ENCODE data around the gene PTPRN2. TPM values are rescaled to one million over a fixed set of nuclear protein-coding genes. Genes with fewer than 3 reads are reported as not detected.

Gene PTPRN2
- total RNA-seq, 1 donor = 0.09 TPM

GRCh38 chr7:157824819-157825121 is 762.9 kb downstream of the PTPRN2 start:
- no peak for DNase-seq (ENCODE audit: low read depth)
- H3K4me3 ChIP-seq (ENCODE audit: low read depth, low read length) = no peak overlapping the region
- no peak for TF ChIP-seq CTCF (IDR thresholded peaks at IDR 0.05; ENCODE audit: insufficient read depth, low read length)

GRCh38 chr7:157824011-157824818 is 763.4 kb downstream of the PTPRN2 start:
- H3K4me3 ChIP-seq (ENCODE audit: low read depth, low read length) = no peak overlapping the region
- TF ChIP-seq CTCF (IDR thresholded peaks at IDR 0.05; ENCODE audit: insufficient read depth, low read length) = no peak
- no peak for DNase-seq (ENCODE audit: low read depth)

GRCh38 chr7:157822688-157823031 is 765.0 kb downstream of the PTPRN2 start:
- no peak for DNase-seq (ENCODE audit: low read depth)
- H3K4me3 ChIP-seq (ENCODE audit: low read depth, low read length) = no peak overlapping the region
- TF ChIP-seq CTCF (IDR thresholded peaks at IDR 0.05; ENCODE audit: insufficient read depth, low read length) = no peak

GRCh38 chr7:157821959-157822687 is 765.5 kb downstream of the PTPRN2 start:
- no peak for TF ChIP-seq CTCF (IDR thresholded peaks at IDR 0.05; ENCODE audit: insufficient read depth, low read length)
- no peak for DNase-seq (ENCODE audit: low read depth)
- H3K4me3 ChIP-seq (ENCODE audit: low read depth, low read length) = no peak overlapping the region

- DNase-seq (ENCODE audit: low read depth) = no peak
- H3K4me3 ChIP-seq (ENCODE audit: low read depth, low read length) = no peak overlapping the region
- TF ChIP-seq CTCF (IDR thresholded peaks at IDR 0.05; ENCODE audit: insufficient read depth, low read length) = no peak
Measured at GRCh38 chr7:157820796-157821195, 766.8 kb downstream of the PTPRN2 start.

GRCh38 chr7:157819455-157819807 is 768.2 kb downstream of the PTPRN2 start:
- DNase-seq (ENCODE audit: low read depth) = no peak
- H3K4me3 ChIP-seq (ENCODE audit: low read depth, low read length) = no peak overlapping the region
- TF ChIP-seq CTCF (IDR thresholded peaks at IDR 0.05; ENCODE audit: insufficient read depth, low read length) = no peak

Measured in fibroblast of the aortic adventitia (primary cell).